RWPE2 (cell line): ENCODE data around the gene CCDC177.
"Not testable (repeated sequence)": the region's sequence is repeated elsewhere in the genome, so short reads cannot be mapped to it uniquely, and the experiment has no call there.

ENCODE experiments used
- ATAC-seq: fragments of 200-7000 bp; cut with Tn5 transposase; 3 replicates; pipeline ENCODE4 v1.9.1; 2021; ENCODE audit warnings: low read depth
- DNase-seq: peaks from one replicate; pipeline ENCODE4 v3.0.0-alpha.2; 2020; ENCODE audit warnings: low spot score
- H3K27ac ChIP-seq: fragments of 450-650 bp; 2 replicates; pipeline ENCODE4 v1.5.1; 2017; ENCODE audit warnings: mild to moderate bottlenecking; ENCODE audit not compliant: poor library complexity, severe bottlenecking
- H3K27me3 ChIP-seq: fragments of 250-450 bp; sonication (Bioruptor Pico); 2 replicates; pipeline ENCODE4 v1.5.1; 2021; ENCODE audit warnings: mild to moderate bottlenecking, moderate library complexity; ENCODE audit not compliant: insufficient read depth, poor library complexity, severe bottlenecking
- H3K36me3 ChIP-seq: fragments of 250-450 bp; sonication (Bioruptor Pico); 2 replicates; pipeline ENCODE4 v1.5.1; 2020; ENCODE audit warnings: low read depth, mild to moderate bottlenecking, moderate library complexity
- H3K4me1 ChIP-seq: fragments of 250-450 bp; sonication (Bioruptor Pico); 2 replicates; pipeline ENCODE4 v1.5.1; 2021; ENCODE audit warnings: mild to moderate bottlenecking, moderate library complexity; ENCODE audit not compliant: insufficient read depth, poor library complexity, severe bottlenecking
- H3K4me3 ChIP-seq: fragments of 250-450 bp; sonication (Bioruptor Pico); 2 replicates; pipeline ENCODE4 v1.5.1; 2021; ENCODE audit warnings: mild to moderate bottlenecking, moderate library complexity; ENCODE audit not compliant: severe bottlenecking
- H3K9me3 ChIP-seq: fragments of 250-450 bp; sonication (Bioruptor Pico); 2 replicates; pipeline ENCODE4 v1.5.1; 2021; ENCODE audit warnings: mild to moderate bottlenecking, moderate library complexity; ENCODE audit not compliant: severe bottlenecking
- CTCF ChIP-seq: fragments of 450-650 bp; IDR thresholded peaks from one replicate; pipeline ENCODE4 v1.5.1; 2017; ENCODE audit warnings: mild to moderate bottlenecking, moderate library complexity; ENCODE audit not compliant: poor library complexity, severe bottlenecking

CCDC177 gene

GRCh38 chr14:69600304-69600891 lies 25.7 kb upstream of the CCDC177 start:
- H3K4me3 ChIP-seq = no peak overlapping the region
- H3K9me3 ChIP-seq = no peaks in the 10 kb centered on the region
- H3K4me1 ChIP-seq = no peaks in the 10 kb centered on the region
- TF ChIP-seq CTCF = no peak
- no peak overlapping the region for H3K27ac ChIP-seq
- ATAC-seq = peak; percentile 24; the same call in 2 of the 3 replicates
- no peaks in the 10 kb centered on the region for H3K27me3 ChIP-seq
- no peaks in the 10 kb centered on the region for H3K36me3 ChIP-seq
- DNase-seq = no peak

DNA sequence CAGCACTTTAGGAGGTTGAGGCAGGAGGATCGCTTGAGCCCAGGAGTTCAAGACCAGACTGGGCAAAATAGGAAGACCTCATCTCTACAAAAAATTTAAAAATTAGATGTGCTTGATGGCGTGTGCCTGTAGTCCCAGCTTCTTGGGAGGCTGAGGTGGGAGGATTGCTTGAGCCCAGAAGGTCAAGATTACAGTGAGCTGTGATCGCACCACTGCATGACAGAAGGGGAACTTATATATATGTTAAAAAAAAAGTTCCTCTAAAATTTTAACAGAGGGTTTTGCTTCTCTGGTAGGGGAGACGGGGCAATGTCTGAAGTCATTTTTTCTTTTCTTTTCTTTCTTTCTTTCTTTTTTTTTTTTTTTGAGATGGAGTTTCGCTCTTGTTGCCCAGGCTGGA lies 24.8 kb upstream of the CCDC177 start:
- not testable (repeated sequence) for DNase-seq, ATAC-seq, H3K4me3 ChIP-seq

GRCh38 chr14:69595336-69595735 lies 20.7 kb upstream of the CCDC177 start:
- DNase-seq (no peak), ATAC-seq (no peak)
- no peaks in the 10 kb centered on the region for H3K27me3 ChIP-seq
- no peaks in the 10 kb centered on the region for H3K9me3 ChIP-seq
- H3K27ac ChIP-seq = no peak overlapping the region
- H3K36me3 ChIP-seq = no peaks in the 10 kb centered on the region
- no peak overlapping the region for H3K4me3 ChIP-seq
- H3K4me1 ChIP-seq = no peaks in the 10 kb centered on the region
- TF ChIP-seq CTCF = no peak

More for the DNA sequence above, 24.8 kb upstream of the CCDC177 start:
- H3K9me3 ChIP-seq, H3K27me3 ChIP-seq, H3K4me1 ChIP-seq, H3K36me3 ChIP-seq, H3K27ac ChIP-seq: not testable (repeated sequence)

GRCh38 chr14:69594846-69595245 lies 20.2 kb upstream of the CCDC177 start:
- DNase-seq (no peak), ATAC-seq (no peak)
- Histone ChIP-seq H3K27me3 (no peaks in the 10 kb centered on the region), H3K27ac (no peak overlapping the region), H3K4me3 (no peak overlapping the region), H3K4me1 (no peaks in the 10 kb centered on the region), H3K36me3 (no peaks in the 10 kb centered on the region), H3K9me3 (no peaks in the 10 kb centered on the region)
- no peak for TF ChIP-seq CTCF

- no peak for DNase-seq
- H3K27ac ChIP-seq = no peak overlapping the region
- H3K4me3 ChIP-seq = no peak overlapping the region
- H3K4me1 ChIP-seq = no peaks in the 10 kb centered on the region
- peak; percentile 49; the same call in 2 of the 3 replicates for ATAC-seq
- no peaks in the 10 kb centered on the region for H3K27me3 ChIP-seq
- H3K9me3 ChIP-seq = no peaks in the 10 kb centered on the region
- no peak for TF ChIP-seq CTCF
- H3K36me3 ChIP-seq = no peaks in the 10 kb centered on the region
These were observed 18.5 kb upstream of the CCDC177 start for GRCh38 chr14:69593018-69593677.
